Inflammatory macrophage treated with lipopolysaccharide for 4 hours (primary cell): Measurements from ENCODE around the gene OR52N5.
A peak's percentile ranks its signal among the peaks of the same experiment; 100 is the strongest.

Experiments used
- DNase-seq: peaks from one replicate; pipeline ENCODE4 v3.0.0-alpha.2; 2020

The OR52N5 gene

DNA sequence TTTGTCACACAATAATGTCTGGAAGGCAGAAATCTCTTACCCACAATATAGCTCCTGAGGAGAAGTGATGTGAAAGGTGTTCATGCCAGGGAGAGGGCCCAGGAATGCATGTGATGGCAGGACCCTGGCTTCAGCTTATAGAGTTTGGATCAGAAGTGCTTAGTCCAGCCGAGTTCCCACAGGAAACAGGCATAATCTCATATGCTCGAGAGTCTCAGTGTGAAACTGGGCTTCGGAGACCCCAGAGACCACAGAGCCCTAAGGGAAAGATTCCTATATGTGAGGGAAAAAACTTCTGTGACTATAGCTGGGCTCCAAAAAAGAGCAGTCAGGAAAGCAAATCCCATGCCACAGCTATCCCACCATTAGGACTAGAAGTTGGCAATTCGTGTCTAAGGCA lies at the start of gene OR52N5:
TSS of gene OR52N5 (minus strand) at position 101 of the 400 bp plus-strand sequence. CDS start 4,721 bp downstream, outside the sequence.
- no peak for DNase-seq

DNA sequence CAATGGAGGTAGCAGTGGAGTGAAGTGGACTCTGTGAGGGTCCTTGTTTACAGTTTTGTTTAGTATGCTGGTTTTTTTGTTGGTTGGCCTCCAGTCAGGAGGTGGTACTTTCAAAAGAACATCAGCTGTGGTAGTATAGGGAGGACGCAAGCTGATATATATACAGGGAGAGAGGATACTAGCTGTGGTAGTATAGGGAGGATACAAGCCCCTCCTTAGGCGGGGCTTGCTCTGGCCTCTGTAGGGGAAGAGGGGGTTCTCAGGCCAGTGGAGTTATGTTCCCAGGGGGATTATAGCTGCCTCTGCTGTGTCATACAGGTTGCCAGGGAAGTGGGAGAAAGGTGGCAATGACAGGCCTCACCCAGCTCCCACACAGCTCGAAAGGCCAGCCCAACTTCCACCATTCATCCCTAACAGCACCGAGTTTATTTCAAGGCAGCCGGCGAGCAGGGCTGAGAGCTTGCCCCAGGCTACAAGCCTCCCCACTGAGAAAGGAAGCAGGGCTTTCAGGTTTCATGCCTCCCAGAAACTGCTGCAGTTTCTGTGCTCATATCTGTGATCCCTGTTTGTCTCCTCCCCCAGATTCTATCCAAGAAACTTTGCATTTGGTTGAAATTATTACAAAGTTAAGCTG lies 48.2 kb upstream of the OR52N5 start:
- DNase-seq = no peak

DNA sequence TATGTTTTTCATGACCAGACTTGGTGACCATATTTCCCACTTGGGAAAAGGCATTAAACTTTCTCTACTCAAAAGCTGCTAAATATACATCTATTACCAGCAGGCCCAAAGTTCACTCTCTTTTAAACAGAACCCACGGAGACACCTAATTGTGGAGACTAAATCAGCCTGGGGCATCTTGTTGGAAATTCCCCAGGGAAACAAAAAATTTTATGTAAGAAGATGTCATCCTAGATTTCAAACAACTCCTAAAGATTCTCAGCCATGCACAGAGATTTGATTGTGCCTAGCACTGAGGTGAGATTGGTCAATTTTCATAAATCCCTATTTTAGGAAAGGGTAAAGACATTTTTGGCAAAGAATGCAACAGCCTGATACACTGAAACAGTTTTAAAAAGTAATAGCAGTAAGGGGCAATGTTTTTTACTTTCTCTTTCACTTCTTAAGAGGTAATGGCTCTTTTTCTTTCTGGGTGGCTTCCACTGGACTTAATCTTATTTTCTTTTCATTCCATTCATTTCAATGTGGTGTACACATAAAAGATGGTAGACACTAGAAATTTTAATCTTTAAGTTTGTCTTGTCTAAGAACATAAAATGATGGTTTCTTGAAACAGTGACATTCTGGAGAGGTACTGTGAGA lies 35.2 kb upstream of the OR52N5 start:
- peak; percentile 32 for DNase-seq

DNA sequence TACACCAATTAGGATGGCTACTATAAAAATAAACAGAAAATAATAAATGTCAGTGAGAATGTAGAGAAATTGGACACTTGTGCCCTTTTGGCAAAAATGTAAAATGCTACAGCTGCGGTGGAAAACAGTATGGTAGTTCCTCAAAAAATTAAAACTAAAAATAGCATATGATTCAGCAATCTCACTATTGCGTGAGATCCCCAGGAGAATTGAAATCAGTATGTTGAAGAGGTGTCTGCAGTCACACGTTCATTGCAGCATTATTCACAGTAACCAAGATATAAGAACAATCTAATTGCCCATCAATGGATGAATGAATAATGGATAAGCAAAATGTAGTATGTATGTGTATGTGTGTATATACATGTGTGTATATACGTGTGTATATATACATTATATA lies 32.4 kb upstream of the OR52N5 start:
- peak; percentile 82 for DNase-seq

DNA sequence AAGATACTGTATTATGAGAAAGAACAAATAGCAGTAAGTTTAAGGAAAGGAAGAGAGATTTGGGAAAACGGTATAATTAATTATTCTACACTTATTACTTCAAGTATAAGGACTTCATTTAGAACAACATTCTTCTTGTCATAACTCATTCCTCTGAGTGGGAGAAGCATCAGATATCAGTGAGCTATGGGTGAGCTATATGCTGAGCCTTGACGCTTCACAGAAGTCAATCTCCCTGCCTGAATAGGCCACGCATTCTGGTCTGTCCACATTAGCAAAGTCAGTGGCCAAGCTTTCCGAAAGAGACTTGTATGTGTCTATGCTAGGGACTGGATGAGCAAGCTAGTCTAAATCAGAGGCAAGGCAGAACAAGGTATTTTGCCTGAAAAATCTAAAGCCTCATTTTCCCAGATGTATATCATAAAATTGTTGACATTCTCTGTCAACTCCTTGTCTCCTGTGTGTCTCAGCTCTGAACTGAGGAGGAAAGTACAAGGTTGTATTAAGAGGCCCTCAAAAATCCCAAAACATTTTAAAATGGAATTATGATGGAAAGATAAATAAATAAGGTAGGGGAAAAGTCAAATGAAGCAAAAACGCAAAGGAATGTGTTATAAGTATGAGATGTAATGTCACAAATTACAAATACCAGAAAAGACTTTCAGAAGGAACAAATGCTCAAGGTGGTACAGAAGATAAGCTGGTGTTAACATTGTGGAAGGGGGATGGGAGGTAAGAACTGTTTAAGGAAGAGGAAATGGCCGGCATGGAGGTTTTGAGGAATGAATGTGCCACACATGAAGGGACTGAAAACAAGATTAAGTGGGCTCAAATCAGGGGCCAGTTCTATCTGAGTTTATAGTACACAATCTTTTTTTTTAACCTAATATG lies 27.0 kb upstream of the OR52N5 start:
- no peak for DNase-seq

DNA sequence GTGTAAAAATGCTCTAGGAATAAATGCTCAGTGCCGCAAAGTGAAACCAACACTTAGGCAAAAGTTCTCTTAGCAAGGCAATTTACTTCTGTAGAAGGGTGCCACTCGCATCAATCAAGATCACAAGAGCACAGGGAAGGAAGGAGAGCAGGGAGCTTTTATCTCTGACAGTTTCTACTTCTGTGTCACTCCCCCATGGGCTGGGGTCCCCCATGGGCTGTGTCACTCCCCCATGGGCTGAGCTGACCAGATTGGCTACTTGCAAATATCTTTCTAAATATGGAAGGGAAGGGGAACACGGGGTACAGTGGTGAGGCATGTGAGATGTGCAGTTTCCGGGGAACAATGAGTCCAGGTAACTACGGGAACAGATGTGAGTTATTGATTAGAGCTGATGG lies 26.0 kb upstream of the OR52N5 start:
- DNase-seq = peak; percentile 29

DNA sequence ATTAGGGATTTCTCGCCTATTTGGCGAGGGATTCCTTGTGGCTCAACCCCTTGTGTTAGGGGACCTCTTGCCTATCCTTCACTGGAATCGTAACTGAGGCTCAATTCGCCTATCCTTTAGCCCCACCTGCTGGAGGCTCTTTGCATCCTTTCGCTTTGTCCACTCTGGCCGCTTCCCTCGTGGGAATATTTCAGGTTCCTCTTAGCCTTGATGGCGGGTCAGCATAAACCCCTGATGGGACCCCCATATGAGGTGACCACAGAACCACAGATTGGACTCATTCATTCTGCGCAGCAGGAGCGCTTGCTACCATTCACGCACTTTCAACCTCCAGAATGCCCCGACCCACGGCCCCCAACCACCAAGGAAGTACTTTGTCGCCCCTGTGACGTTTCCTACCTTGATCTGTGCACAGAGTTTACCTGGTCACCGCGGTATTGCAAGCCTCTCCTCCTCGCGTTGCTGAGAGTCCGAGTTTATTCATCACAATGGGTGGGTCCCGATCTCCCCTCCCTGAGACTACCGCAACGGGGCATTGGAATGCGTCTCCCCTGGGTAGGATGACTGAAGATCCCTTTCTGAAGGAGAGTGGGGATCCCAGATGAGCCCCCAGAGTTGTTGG lies 25.5 kb upstream of the OR52N5 start, which contains the start of gene OR52N2:
TSS of gene OR52N2 (plus strand) at position 425 of the 622 bp plus-strand sequence. CDS start 11,412 bp downstream, outside the sequence.
- peak; percentile 76 for DNase-seq

DNA sequence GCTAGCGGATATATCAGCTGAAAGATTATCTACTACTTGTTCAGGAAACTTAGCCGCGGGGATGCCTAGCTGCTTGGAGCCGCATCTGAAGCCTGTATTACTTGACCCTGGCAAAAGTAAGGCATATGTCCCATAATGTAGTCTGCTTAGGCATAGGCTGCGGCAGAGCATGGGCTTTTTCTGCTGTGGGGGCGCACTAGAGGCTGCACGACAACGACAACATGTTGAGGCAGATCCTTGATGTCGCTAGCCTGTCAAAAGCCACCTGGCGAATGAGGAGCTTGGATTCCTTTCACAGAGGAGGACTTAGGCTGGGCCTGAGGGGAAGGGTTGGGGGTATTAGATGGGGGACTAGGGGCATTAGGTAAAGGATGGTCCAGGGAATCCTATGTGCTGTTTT lies 24.4 kb upstream of the OR52N5 start:
- no peak for DNase-seq

DNA sequence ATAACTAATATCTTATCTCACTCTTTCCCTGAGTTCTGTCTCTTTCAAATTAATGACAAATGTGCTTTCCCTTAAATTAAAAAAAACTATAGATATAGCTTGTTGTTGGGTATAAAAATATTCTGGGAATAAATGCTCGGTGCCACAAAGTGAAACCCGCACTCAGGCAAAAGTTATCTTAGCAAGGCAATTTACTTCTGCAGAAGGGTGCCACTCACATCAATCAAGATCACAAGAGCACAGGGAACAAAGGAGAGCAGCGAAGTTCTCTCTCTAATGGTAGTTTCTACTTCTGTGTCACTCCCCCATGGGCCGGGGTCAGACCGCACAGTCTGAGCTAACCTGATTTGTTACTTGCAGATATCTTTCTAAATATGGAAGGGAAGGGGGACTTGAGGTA lies 20.8 kb upstream of the OR52N5 start:
- DNase-seq = no peak

DNA sequence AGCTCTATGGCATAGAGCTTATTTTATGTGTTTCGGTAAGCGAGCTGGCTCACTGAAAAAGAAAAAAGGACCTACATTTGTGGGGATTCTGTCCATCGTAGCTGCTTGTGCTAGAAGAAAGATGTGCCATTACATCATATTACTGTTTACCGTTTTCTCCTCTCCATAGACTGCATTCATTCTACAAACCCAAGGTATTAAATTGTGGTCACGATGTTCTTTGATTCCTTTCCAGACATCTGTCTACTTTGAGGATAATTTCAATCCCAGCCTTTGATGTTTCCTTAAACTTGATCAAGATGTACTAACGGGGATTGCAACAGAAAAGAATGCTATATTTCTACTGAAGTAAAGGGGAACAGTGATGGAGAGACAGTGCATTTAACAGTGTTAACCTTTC lies 13.4 kb upstream of the OR52N5 start:
- no peak for DNase-seq

DNA sequence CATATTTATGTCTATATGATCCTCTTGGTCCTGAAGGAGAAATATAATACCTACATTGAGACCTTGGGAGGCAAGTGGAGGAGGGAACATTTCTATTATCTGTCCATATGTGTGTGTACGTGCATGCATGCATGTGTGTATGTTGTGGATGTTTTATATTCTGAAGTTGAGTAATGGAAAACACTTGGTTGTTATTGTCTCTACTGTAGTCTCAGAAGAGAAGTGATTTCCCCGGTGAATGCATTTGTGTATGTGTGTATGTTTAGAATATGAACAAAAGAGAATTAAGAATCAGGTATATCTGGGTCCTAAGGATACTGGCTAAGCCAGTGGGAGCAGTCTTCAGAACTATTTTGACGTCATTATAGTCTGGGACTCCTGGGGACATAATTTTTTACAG lies 8.0 kb upstream of the OR52N5 start, which contains the start of gene OR52N1:
TSS of gene OR52N1 (minus strand) at position 101 of the 400 bp plus-strand sequence. CDS start 2,449 bp downstream, outside the sequence.
- no peak for DNase-seq

DNA sequence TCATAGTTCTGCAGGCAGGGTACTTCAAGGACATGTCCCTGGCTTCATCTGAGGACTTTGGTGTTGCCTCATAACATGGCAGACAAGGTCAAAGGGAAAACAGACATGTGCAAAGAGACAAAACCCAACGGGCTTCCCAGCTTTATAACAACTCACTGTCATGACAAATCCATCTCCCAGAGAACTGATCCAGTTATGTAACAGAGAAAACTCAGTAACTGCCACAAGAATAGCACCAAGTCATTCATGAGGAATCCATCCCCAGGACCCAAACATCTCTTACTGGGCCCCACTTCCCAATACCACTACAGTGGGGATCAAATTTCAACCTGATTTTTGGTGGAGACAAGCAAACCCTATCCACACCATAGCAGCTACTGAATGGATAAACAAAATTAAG lies 16.1 kb downstream of the OR52N5 start:
- no peak for DNase-seq

DNA sequence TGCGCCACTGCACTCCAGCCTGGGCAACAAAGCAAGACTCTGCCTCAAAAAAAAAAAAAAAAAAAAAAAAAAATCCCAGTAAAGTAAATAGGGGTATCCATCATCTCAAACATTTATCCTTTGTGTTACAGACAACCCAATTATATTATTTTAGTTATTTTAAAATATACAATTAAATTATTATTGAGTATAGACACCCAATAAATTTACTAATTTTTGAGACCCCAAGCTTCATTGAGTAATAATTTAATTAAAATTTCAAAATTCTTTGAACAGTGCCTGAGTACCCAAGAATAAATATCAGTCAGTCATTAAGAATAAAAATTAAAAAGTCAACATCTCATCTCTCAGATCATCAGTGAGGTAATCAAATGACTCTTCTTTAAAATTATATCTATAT lies 29.2 kb downstream of the OR52N5 start, which contains the start of gene OR52N4:
TSS of gene OR52N4 (plus strand) at position 301 of the 400 bp plus-strand sequence. CDS start 498 bp downstream, outside the sequence.
- no peak for DNase-seq

DNA sequence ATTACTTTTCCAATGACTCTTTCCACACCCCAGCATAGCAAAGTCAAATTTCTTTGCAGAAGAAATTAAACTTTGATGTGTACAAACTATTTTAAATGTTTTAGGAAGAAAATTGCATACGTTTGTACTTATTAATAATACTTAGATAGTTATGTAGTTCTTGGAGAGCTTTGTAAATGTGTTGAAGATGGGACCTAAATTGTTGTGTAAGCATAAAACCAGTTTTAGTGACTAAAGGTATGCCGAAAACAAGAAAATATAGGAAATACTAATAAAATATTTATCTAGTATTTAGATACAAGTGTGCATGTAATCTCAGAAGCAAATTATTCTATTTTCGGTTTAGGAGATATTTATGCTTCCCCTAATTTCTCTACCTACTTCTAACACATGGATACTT lies 33.3 kb downstream of the OR52N5 start:
- DNase-seq = no peak

DNA sequence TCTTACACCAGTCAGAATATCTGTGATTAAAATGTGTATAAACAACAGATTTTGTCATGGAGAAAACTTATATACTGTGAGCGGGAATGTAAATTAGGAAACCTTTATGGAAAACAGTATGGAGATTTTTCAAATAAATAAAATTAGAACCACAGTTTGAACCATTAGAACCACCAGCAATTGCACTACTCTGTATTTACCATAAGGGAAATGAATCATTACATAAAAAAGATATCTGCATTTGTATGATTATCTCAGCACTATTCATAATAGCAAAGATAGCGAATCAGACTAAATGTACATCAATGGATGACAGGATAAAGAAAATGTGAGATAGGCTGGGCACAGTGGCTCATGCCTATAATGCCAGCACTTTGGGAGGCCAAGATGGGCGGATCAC lies 36.5 kb downstream of the OR52N5 start:
- no peak for DNase-seq

DNA sequence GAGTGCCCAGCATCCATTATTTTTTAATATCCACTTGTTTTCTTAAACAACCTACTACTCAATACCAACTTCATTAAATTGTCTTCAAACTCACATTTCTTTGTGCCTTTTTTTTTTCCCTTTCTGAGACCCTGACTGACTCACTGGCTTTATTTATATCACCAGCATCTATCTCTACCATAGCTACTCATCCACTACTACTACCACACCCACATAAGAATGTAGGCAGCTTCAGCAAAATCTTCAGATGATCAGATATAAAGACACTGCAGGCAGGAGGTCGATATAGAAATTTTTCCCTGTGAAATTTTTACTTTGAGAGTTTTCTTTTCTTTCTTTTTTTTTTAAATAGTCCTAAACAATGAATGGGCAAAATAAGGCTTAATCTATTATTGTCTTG lies 44.7 kb downstream of the OR52N5 start:
- DNase-seq = no peak

DNA sequence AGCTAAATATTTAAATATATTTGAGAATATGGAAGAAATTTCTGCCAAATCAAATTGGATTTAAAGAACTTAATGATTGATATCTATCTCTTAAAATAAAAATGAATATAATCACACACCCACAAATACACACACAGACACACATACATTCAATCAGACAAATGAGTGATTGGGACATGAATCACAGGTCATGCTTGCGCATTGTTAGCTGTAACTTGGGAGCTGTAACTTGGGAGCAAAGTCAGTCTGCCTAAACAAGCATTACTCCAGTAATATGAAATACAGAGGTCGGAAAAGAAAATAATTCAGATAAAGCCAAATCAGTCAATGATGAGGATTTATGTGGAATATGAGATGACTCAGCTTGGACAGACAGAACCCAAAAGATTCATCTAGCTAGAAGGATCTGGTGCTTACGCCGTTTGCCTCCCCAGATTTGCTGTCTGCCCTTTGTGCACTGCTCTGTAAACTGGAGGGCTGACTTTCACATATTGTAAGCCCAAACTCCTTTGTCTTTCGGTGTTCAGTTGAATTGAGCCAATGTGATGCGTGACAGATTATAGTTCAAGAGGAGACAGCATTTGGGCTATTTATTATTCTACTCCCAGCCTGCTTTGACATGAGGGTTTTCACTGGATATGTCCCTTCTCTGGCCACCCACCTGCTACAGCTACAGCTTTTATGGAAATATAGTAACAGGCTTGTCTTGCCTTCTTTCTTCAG lies 45.3 kb downstream of the OR52N5 start:
- DNase-seq = no peak

DNA sequence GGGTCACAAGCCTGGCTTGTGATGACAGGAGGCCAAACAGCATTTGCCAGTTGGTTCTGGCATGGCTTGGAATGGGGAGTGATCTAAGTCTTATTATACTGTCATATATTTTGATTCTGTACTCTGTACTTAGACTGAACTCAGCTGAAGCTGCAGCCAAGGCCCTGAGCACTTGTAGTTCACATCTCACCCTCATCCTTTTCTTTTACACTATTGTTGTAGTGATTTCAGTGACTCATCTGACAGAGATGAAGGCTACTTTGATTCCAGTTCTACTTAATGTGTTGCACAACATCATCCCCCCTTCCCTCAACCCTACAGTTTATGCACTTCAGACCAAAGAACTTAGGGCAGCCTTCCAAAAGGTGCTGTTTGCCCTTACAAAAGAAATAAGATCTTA lies 46.1 kb downstream of the OR52N5 start:
- no peak for DNase-seq

DNA sequence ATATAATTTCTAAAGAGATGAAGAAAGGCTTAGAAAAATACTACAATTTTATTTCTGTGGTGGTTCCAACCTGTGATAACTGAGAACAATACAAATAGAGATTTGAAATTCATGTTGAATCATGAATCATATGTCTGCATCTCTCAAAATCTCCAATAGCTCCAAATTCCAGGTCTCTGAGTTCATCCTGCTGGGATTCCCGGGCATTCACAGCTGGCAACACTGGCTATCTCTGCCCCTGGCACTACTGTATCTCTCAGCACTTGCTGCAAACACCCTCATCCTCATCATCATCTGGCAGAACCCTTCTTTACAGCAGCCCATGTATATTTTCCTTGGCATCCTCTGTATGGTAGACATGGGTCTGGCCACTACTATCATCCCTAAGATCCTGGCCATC lies 46.8 kb downstream of the OR52N5 start, which contains the start of gene OR56B1:
TSS of gene OR56B1 (plus strand) at position 53 of the 400 bp plus-strand sequence. CDS start at position 122, 69 bp downstream.
- no peak for DNase-seq

DNA sequence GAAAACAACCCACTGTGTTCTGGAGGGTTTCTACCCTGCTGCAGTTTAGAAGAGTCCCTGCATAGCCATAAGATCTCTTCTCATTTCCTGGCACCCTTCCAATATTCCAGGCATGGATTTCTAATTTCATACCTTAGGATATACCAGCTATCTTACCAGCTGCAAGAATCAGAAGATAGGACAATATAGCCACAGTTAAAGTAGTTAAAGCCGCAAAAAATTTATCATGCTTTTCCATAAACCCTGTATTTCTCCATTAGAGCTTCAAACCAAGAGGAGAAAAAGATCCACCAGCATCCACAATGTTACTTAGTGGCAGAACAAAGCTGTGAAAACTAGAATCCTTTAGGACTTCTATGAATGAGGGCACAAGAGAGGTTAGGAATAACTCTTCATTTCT lies 55.5 kb downstream of the OR52N5 start:
- DNase-seq = no peak

DNA sequence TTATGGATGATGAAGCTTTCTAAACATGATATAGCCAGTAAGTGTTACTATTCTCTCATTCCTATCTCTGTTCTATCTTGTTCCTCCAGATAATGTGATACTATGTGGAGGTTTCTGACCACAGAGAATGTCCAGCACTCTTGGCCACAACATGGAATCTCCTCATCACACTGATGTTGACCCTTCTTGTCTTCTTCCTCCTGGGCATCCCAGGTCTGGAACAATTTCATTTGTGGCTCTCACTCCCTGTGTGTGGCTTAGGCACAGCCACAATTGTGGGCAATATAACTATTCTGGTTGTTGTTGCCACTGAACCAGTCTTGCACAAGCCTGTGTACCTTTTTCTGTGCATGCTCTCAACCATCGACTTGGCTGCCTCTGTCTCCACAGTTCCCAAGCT lies 56.8 kb downstream of the OR52N5 start:
- no peak for DNase-seq
